Pancreas (tissue), 10 donors: ENCODE measurements around the gene PWWP2B. TPM values are rescaled to one million over a fixed set of nuclear protein-coding genes. Genes with fewer than 3 reads are reported as not detected.

ENCODE experiments used
- ATAC-seq, 4 donors: fragments of 200-7000 bp; cut with Tn5 transposase; one replicate each; pipeline versions ENCODE4 v1.8.0 to v1.9.1; 2020; ENCODE audit warnings: mild to moderate bottlenecking in 4 of 4, moderate library complexity in 4 of 4
- DNase-seq, 6 donors: peaks; one replicate each; pipeline ENCODE4 v3.0.0-alpha.2; 2020
- FAIRE-seq: peaks from 2 replicates; lab custom pipeline; 2012; peaks lifted over from hg19 to GRCh38; lab: Jason Lieb, UNC
- H3K27ac ChIP-seq, 4 donors: fragments of 200-600 bp; sonication (generic); 1 replicate in 3 of 4; 2 replicates in 1 of 4; pipeline versions ENCODE4 v1.5.0 to v1.8.0; 2020
- H3K27me3 ChIP-seq, 4 donors: fragments of 200-600 bp; one replicate each; pipeline ENCODE4 v1.8.0; 2021
- H3K36me3 ChIP-seq, 3 donors: fragments of 200-600 bp; sonication (generic) in 1 of 3; one replicate each; pipeline versions ENCODE4 v1.5.0 to v1.8.0; 2020 to 2021
- H3K4me1 ChIP-seq, 3 donors: fragments of 200-600 bp; one replicate each; pipeline ENCODE4 v1.8.0; 2021
- H3K4me3 ChIP-seq, 4 donors: fragments of 200-600 bp; sonication (generic) in 2 of 4; one replicate each; pipeline versions ENCODE4 v1.5.0 to v1.8.0; 2020 to 2021
- H3K9me3 ChIP-seq, 4 donors: fragments of 200-600 bp; one replicate each; pipeline ENCODE4 v1.8.0; 2021
- WGBS, 2 donors: extraction: QIAGEN DNeasy Blood & Tissue Kit; methylation state at CpG; one replicate each; pipeline ENCODE4 v1.1.7; 2013; 5-methylcytosine and 5-hydroxymethylcytosine counted together
- intact Hi-C, 3 donors: fragments of 100-400 bp; cut with DNase I; formaldehyde crosslinking; loops; one replicate each; pipeline versions ENCODE4 v1.11.1 to v1.14.2; 2022
- polyA plus RNA-seq, 2 donors: library from polyadenylated mRNA; stranded (reverse); fragments of 200-250 nt; gene quantifications; one replicate each; pipeline ENCODE4 v1.2.3, GENCODE V29; 2013
- total RNA-seq, 6 donors: library from RNA; stranded (reverse); fragmentation: NEBNext Ultra II Directional in 4 of 6; extraction: Animal tissue kit (Norgen Biotek cat#: 25700) in 4 of 6; gene quantifications; one replicate each; pipeline versions ENCODE4 v1.2.1 to v1.2.4, GENCODE V29; 2021 to 2023
- TF ChIP-seq, protein P1 (sequence below), 4 donors: fragments of 200-600 bp; sonication (generic) in 3 of 4; IDR thresholded peaks; one replicate each; pipeline versions ENCODE4 v1.5.0 to v1.8.0; 2021; ENCODE audit warnings: antibody characterized with exemption in 4 of 4
- donor health status: healthy with polysubstance abuse.
- donor health status: DM: no; HTN: no; CAD: no; lungs with moderate emphysema.
- donor health status: DM: no; HTN: no; CAD: no.
- donor health status: control.
- donor health status: control.
- donor health status: Bipolar disorder and iron deficiency.
- donor health status: DM: yes; HTN: yes; CAD: no.
- donor health status: DM: no; HTN: no; CAD: no.
- donor health status: DM: no; HTN: no; CAD: no.
- donor health status: DM: yes; HTN: yes; CAD: no.

Gene PWWP2B
- total and polyA plus RNA-seq, 8 donors: 17.8 to 44.1 (median 25.2) TPM

- Histone ChIP-seq H3K36me3 (no peaks in the 10 kb centered on the region), H3K9me3 (no peaks in the 10 kb centered on the region), H3K4me1 (peaks cover 31 to 46% (median 31%) of the 10 kb centered on the region in 3 donors), H3K4me3 (peak overlapping the region in 2 of 4 donors; percentile 76 to 80), H3K27ac (peak overlapping the region; percentile 93 to 95 (median 94)), H3K27me3 (no peaks in the 10 kb centered on the region)
- TF ChIP-seq, protein P1, sequence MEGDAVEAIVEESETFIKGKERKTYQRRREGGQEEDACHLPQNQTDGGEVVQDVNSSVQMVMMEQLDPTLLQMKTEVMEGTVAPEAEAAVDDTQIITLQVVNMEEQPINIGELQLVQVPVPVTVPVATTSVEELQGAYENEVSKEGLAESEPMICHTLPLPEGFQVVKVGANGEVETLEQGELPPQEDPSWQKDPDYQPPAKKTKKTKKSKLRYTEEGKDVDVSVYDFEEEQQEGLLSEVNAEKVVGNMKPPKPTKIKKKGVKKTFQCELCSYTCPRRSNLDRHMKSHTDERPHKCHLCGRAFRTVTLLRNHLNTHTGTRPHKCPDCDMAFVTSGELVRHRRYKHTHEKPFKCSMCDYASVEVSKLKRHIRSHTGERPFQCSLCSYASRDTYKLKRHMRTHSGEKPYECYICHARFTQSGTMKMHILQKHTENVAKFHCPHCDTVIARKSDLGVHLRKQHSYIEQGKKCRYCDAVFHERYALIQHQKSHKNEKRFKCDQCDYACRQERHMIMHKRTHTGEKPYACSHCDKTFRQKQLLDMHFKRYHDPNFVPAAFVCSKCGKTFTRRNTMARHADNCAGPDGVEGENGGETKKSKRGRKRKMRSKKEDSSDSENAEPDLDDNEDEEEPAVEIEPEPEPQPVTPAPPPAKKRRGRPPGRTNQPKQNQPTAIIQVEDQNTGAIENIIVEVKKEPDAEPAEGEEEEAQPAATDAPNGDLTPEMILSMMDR (IDR thresholded peaks at IDR 0.05): no peak
- intact Hi-C loops: no loop called here
- peak; percentile 58 to 69 (median 62) for ATAC-seq
- WGBS, 2 donors: 32 to 38% methylated on average over 27 of the region's 27 CpGs
- DNase-seq: peak; percentile 82 to 97 (median 92)
- FAIRE-seq: no peak
These were observed 2.4 kb downstream of the PWWP2B start for GRCh38 chr10:132399117-132400035.

DNA sequence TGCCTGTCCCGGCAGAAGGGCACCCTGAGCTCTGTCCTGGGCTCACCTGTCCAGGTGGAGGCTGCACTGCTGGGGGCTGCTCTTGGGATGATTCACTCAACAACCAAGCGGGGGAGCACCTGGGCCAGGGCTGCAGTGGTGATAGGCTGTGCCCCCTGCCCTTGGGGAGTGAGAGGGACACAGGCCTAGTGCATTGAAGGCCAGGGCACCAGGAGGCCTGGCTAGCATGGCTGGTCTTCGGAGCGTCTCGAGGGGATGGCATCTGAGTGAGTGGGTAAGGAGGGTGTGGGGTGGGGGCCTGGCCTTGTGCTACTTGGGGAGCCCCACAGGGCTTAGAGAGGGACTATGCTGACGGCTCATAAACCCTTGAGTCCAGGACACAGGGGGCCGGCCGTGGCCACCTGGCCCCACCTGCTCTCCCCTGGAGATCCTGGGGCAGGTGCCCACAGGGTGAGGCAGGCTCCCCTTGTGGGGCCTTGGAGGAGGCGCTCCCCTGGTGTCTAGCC, 3.1 kb downstream of the PWWP2B start:
- peak overlapping the region in 2 of 4 donors; percentile 76 to 80 for H3K4me3 ChIP-seq
- DNase-seq: peak; percentile 42 to 78 (median 52)
- peaks cover 31 to 46% (median 31%) of the 10 kb centered on the region in 3 donors for H3K4me1 ChIP-seq
- 37 to 47% methylated on average over 9 of the region's 9 CpGs for WGBS, 2 donors
- H3K27ac ChIP-seq: peak overlapping the region; percentile 93 to 95 (median 94)
- intact Hi-C loops: no loop called here
- peaks cover 0 to 5% (median 2%) of the 10 kb centered on the region in 3 donors for H3K36me3 ChIP-seq
- no peaks in the 10 kb centered on the region for H3K9me3 ChIP-seq
- FAIRE-seq: no peak
- H3K27me3 ChIP-seq: no peaks in the 10 kb centered on the region
- ATAC-seq: no peak
- TF ChIP-seq, protein P1 (IDR thresholded peaks at IDR 0.05): no peak

DNA sequence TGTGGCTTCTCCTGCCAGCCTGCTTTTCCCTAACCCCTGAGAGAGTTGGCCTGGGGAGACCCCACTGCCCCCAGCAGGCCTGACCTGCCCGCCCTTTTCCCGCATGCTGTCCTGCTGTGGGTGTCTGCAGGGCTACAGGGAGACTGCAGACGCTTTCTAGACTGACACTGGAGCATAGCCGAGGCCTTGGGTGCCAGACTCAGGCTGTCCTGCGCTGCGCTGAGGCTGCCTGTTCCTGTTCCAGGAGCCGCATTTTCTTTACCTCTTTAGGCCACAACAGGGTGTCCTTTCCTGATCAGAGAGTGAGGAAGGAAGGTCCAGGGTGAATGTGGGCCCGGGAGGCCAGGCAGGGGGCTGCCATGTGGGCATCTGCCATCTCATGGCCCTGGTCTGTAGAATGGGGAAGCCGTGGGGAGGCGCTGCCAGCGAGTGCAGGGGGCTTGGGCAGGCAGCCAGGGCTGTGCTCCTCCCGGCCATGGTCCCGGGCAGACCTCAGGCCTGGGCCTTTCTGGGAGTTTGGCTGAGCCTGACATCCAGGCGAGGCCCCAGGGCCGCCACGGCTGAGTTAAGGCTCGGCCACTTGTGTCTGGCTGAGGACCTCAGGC, 3.6 kb downstream of the PWWP2B start:
- no peaks in the 10 kb centered on the region for H3K27me3 ChIP-seq
- peak overlapping the region; percentile 93 to 95 (median 94) for H3K27ac ChIP-seq
- intact Hi-C loops: no loop called here
- ATAC-seq (no peak), FAIRE-seq (no peak), DNase-seq (peak; percentile 24 to 84 (median 54))
- 33% methylated on average over 16 to 17 of the region's 17 CpGs for WGBS, 2 donors
- peaks cover 27 to 46% (median 31%) of the 10 kb centered on the region in 3 donors for H3K4me1 ChIP-seq
- H3K36me3 ChIP-seq: peaks cover 0 to 10% (median 7%) of the 10 kb centered on the region in 3 donors
- TF ChIP-seq, protein P1 (IDR thresholded peaks at IDR 0.05): no peak
- H3K4me3 ChIP-seq: peak overlapping the region in 2 of 4 donors; percentile 76 to 80
- no peaks in the 10 kb centered on the region for H3K9me3 ChIP-seq

- Histone ChIP-seq H3K36me3 (peaks cover 0 to 18% (median 16%) of the 10 kb centered on the region in 3 donors), H3K4me3 (no peak overlapping the region), H3K4me1 (peaks cover 31 to 49% (median 40%) of the 10 kb centered on the region in 3 donors), H3K27me3 (no peaks in the 10 kb centered on the region), H3K27ac (peak overlapping the region; percentile 24 to 95 (median 94)), H3K9me3 (no peaks in the 10 kb centered on the region)
- no peak for ATAC-seq
- intact Hi-C loops: no loop called here
- TF ChIP-seq, protein P1 (IDR thresholded peaks at IDR 0.05): no peak
- 63% methylated on average over 20 of the region's 20 CpGs for WGBS, 2 donors
- FAIRE-seq: no peak
- peak; percentile 24 to 82 (median 39) for DNase-seq
These were observed 4.6 kb downstream of the PWWP2B start for GRCh38 chr10:132401401-132402118.
